Natural killer cell (primary cell): ENCODE data around the gene IL13RA1. TPM values are rescaled to one million over a fixed set of nuclear protein-coding genes. Genes with fewer than 3 reads are reported as not detected.
"Not testable (repeated sequence)": the region's sequence is repeated elsewhere in the genome, so short reads cannot be mapped to it uniquely, and the experiment has no call there.

Source experiments
- ATAC-seq, 3 donors: fragments of 150-1000 bp in 2 of 3; fragments of 200-7000 bp in 1 of 3; cut with Tn5 transposase; 1 replicate in 1 of 3; 2 replicates in 2 of 3; pipeline ENCODE4 v1.10.0; 2021; ENCODE audit warnings: mild to moderate bottlenecking in 2 of 3, moderate library complexity in 2 of 3
- DNase-seq, 2 donors: peaks; one replicate each; pipeline versions ENCODE4 v3.0.0 to v3.0.0-alpha.2; 2013 to 2021; ENCODE audit warnings: mixed read lengths in 1 of 2
- H3K27ac ChIP-seq: one replicate; pipeline ENCODE4 v1.5.1; 2013; ENCODE audit warnings: mild to moderate bottlenecking, low read length
- H3K27me3 ChIP-seq: one replicate; pipeline ENCODE4 v1.6.1; 2013; ENCODE audit warnings: low read length; ENCODE audit not compliant: control insufficient read depth, insufficient read depth
- H3K36me3 ChIP-seq: one replicate; pipeline ENCODE4 v1.6.1; 2013; ENCODE audit warnings: low read length; ENCODE audit not compliant: control insufficient read depth, insufficient read depth
- H3K4me1 ChIP-seq: one replicate; pipeline ENCODE4 v1.6.1; 2013; ENCODE audit warnings: low read length; ENCODE audit not compliant: control insufficient read depth, insufficient read depth
- H3K4me3 ChIP-seq: one replicate; pipeline ENCODE4 v1.5.1; 2013; ENCODE audit warnings: low read length
- H3K9me3 ChIP-seq: one replicate; pipeline ENCODE4 v1.6.1; 2013; ENCODE audit warnings: low read length; ENCODE audit not compliant: control insufficient read depth, insufficient read depth
- H3K27ac Mint-ChIP-seq, 2 donors: one replicate each; pipeline ENCODE4 v1.8.0; 2022; ENCODE audit warnings: mild to moderate bottlenecking in 2 of 2, mixed read lengths in 2 of 2, moderate library complexity in 1 of 2
- H3K27me3 Mint-ChIP-seq, 2 donors: one replicate each; pipeline ENCODE4 v1.8.0; 2022; ENCODE audit warnings: low read depth in 2 of 2, mixed read lengths in 2 of 2
- H3K36me3 Mint-ChIP-seq: one replicate; pipeline ENCODE4 v1.8.0; 2022; ENCODE audit warnings: mixed read lengths
- H3K4me1 Mint-ChIP-seq, 2 donors: one replicate each; pipeline ENCODE4 v1.8.0; 2022; ENCODE audit warnings: mixed read lengths in 2 of 2
- H3K4me3 Mint-ChIP-seq: one replicate; pipeline ENCODE4 v1.8.0; 2022; ENCODE audit warnings: mild to moderate bottlenecking, moderate library complexity, mixed read lengths
- H3K9me3 Mint-ChIP-seq, 2 donors: one replicate each; pipeline ENCODE4 v1.8.0; 2022; ENCODE audit warnings: mixed read lengths in 2 of 2
- WGBS: methylation state at CpG from one replicate; pipeline ENCODE4 v1.1.7; 2013; ENCODE audit warnings: missing lambda C conversion rate; ENCODE audit not compliant: insufficient coverage; 5-methylcytosine and 5-hydroxymethylcytosine counted together
- intact Hi-C: fragments of 100-400 bp; cut with micrococcal nuclease; formaldehyde crosslinking; loops from one replicate; pipeline ENCODE4 v1.14.2; 2022
- total RNA-seq, 4 donors: library from RNA; stranded (reverse); fragments of 120-200 nt in 1 of 4; gene quantifications; one replicate each; pipeline versions ENCODE4 v1.2.3 to v1.2.4, GENCODE V29; 2013 to 2022
- TF ChIP-seq, protein P1 (sequence below): fragments of 200-600 bp; IDR thresholded peaks from one replicate; pipeline ENCODE4 v1.8.0; 2022; ENCODE audit warnings: antibody characterized with exemption

Gene IL13RA1
- total RNA-seq, 3 donors from 2014 or later (not counting 1 experiment from before 2014, with no cell fraction given), result 1.5 to 3.3 (median 2.4) TPM

DNA sequence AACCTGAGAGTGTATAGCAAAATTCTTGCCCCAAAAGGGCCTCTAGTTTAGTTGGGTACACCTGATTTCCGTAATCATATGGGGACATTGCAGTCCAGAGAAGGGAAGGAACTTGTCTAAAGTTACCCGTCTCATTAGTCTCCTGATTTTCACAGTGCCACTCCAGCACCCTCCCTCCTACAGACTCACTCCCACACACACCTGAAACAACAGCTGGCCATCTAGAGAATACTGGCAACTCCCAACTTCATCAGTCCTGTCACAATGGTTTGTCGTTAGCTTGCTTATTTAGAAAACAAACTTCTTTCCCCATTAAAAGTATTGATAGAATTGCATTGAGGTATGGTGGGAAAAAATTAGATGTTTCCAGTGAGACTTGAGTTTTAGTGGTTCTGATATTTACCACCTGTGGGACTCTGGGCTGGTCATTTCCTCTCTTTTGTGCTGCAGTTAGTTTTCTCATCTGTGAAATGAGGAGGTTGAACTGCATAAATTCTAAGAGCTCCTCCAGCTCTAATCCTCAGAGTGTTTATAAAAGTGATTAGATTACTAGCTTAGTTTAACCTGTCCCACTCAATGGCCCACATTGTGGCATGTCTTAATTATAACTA, 1.7 kb downstream of the IL13RA1 start:
- Histone ChIP-seq H3K9me3 (no peaks in the 10 kb centered on the region), H3K4me1 (peaks cover 11% of the 10 kb centered on the region), H3K27ac (no peak overlapping the region), H3K27me3 (peaks cover 2% of the 10 kb centered on the region), H3K36me3 (no peaks in the 10 kb centered on the region), H3K4me3 (no peak overlapping the region)
- Mint-ChIP-seq H3K4me3 (no peak overlapping the region), H3K36me3 (no peaks in the 10 kb centered on the region), H3K27me3 (peaks cover 28% of the 10 kb centered on the region in 2 donors), H3K27ac (no peak overlapping the region), H3K4me1 (peaks cover 5 to 6% of the 10 kb centered on the region in 2 donors), H3K9me3 (no peaks in the 10 kb centered on the region)
- ATAC-seq, result no peak
- intact Hi-C loops, result no loop called here
- 60% methylated on average over 1 of the region's 3 CpGs for WGBS
- no peak for DNase-seq
- TF ChIP-seq, protein P1, sequence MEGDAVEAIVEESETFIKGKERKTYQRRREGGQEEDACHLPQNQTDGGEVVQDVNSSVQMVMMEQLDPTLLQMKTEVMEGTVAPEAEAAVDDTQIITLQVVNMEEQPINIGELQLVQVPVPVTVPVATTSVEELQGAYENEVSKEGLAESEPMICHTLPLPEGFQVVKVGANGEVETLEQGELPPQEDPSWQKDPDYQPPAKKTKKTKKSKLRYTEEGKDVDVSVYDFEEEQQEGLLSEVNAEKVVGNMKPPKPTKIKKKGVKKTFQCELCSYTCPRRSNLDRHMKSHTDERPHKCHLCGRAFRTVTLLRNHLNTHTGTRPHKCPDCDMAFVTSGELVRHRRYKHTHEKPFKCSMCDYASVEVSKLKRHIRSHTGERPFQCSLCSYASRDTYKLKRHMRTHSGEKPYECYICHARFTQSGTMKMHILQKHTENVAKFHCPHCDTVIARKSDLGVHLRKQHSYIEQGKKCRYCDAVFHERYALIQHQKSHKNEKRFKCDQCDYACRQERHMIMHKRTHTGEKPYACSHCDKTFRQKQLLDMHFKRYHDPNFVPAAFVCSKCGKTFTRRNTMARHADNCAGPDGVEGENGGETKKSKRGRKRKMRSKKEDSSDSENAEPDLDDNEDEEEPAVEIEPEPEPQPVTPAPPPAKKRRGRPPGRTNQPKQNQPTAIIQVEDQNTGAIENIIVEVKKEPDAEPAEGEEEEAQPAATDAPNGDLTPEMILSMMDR, result no peak

DNA sequence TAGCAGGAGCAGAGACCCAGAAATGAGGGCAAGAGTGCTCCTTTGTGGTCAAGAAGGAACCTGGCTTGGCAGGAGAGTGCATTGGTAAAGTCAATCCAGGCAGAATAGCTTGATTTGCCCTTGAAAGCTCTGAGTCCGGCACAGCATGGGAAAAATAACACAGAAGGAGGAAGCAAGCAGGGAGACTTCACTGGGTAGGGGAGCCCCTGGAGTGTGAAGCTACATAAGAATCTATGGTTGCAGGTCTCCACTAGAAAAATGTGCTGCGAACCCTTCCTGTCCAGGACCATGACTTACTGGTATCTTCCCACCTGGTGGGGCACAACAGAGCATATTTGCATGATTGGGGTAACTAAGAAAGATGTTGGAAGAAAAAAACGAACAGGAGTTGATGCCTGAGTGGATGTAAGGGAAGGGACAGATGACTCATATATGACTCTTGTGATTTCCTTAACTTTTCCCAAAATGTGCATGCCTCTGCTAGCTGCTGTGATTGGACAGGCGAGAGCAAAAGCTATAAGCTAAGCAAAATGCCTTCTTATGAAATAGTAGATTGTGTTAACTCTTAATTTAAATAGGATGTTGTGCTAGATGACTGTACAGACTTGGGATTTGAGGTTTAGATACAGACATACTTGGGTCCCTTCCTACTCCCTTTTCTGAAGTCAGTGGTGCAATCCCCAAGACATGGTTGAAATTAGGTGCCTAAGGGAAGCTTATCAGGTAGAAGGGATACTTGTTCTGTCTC, 3.3 kb downstream of the IL13RA1 start:
- DNase-seq (no peak), ATAC-seq (no peak)
- Histone ChIP-seq H3K27me3 (peaks cover 2% of the 10 kb centered on the region), H3K36me3 (no peaks in the 10 kb centered on the region), H3K4me3 (no peak overlapping the region), H3K9me3 (no peaks in the 10 kb centered on the region), H3K27ac (no peak overlapping the region), H3K4me1 (peaks cover 8% of the 10 kb centered on the region)
- no peak overlapping the region for H3K27ac Mint-ChIP-seq
- no peak overlapping the region for H3K4me3 Mint-ChIP-seq
- H3K27me3 Mint-ChIP-seq, result peaks cover 31 to 33% of the 10 kb centered on the region in 2 donors
- H3K4me1 Mint-ChIP-seq, result peaks cover 5 to 6% of the 10 kb centered on the region in 2 donors
- intact Hi-C loops, result no loop called here
- TF ChIP-seq, protein P1, result no peak
- no peaks in the 10 kb centered on the region for H3K36me3 Mint-ChIP-seq
- WGBS, result 75% methylated on average over 3 of the region's 4 CpGs
- no peaks in the 10 kb centered on the region for H3K9me3 Mint-ChIP-seq

DNA sequence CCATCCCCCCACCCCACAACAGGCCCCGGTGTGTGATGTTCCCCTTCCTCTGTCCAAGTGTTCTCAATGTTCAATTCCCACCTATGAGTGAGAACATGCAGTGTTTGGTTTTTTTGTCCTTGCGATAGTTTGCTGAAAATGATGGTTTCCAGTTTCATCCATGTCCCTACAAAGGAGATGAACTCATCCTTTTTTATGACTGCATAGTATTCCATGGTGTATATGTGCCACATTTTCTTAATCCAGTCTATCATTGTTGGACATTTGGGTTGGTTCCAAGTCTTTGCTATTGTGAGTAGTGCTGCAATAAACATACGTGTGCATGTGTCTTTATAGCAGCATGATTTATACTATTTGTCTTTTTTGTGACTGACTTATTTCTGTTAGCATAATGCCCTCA, 5.1 kb downstream of the IL13RA1 start:
- not testable (repeated sequence) for H3K4me1 ChIP-seq, H3K9me3 Mint-ChIP-seq

DNA sequence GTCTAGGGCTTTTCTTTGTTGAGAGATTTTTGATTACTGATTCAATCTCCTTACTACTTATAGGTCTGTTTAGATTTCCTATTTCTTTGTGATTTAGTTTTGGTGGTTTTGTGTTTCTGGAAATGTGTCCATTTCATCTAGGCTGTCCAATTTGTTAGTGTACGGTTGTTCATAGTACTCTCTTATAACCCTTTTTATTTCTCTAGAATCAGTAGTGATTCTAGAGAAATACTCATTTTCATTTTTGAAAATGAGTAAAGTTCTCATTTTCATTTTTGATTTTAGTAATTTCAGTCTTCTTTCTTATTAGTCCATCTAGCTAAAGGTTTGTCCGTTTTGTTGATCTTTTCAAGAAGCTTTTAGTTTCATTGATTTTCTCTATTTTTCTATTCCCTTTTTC, 7.5 kb downstream of the IL13RA1 start:
- H3K9me3 Mint-ChIP-seq, result no peaks in the 10 kb centered on the region
- intact Hi-C loops, result no loop called here
- H3K27me3 ChIP-seq, result no peaks in the 10 kb centered on the region
- H3K27ac ChIP-seq, result no peak overlapping the region
- WGBS, result no CpG with 5 or more reads among the region's 2 CpGs
- no peaks in the 10 kb centered on the region for H3K4me1 ChIP-seq
- H3K36me3 ChIP-seq, result no peaks in the 10 kb centered on the region
- H3K4me3 Mint-ChIP-seq, result no peak overlapping the region
- no peaks in the 10 kb centered on the region for H3K9me3 ChIP-seq
- H3K4me1 Mint-ChIP-seq, result no peaks in the 10 kb centered on the region
- DNase-seq (no peak), ATAC-seq (no peak)
- H3K27me3 Mint-ChIP-seq, result peaks cover 27 to 31% of the 10 kb centered on the region in 2 donors
- no peak overlapping the region for H3K27ac Mint-ChIP-seq
- H3K36me3 Mint-ChIP-seq, result no peaks in the 10 kb centered on the region
- H3K4me3 ChIP-seq, result no peak overlapping the region
- TF ChIP-seq, protein P1, result no peak

More for the DNA sequence above, 5.1 kb downstream of the IL13RA1 start:
- H3K36me3 ChIP-seq, H3K27me3 ChIP-seq, H3K4me1 Mint-ChIP-seq, intact Hi-C loops, DNase-seq, H3K36me3 Mint-ChIP-seq, H3K9me3 ChIP-seq, ATAC-seq, H3K4me3 Mint-ChIP-seq, H3K4me3 ChIP-seq, H3K27ac ChIP-seq, H3K27ac Mint-ChIP-seq: not testable (repeated sequence)
- WGBS, result 100% methylated on average over 1 of the region's 3 CpGs
- peaks cover 31% of the 10 kb centered on the region in 2 donors for H3K27me3 Mint-ChIP-seq
